ENCODE measurements around the gene FSTL5.

GRCh38 chr4:161403781-161404180 is 760.0 kb downstream of the FSTL5 start:
- TF ChIP-seq, protein P1, sequence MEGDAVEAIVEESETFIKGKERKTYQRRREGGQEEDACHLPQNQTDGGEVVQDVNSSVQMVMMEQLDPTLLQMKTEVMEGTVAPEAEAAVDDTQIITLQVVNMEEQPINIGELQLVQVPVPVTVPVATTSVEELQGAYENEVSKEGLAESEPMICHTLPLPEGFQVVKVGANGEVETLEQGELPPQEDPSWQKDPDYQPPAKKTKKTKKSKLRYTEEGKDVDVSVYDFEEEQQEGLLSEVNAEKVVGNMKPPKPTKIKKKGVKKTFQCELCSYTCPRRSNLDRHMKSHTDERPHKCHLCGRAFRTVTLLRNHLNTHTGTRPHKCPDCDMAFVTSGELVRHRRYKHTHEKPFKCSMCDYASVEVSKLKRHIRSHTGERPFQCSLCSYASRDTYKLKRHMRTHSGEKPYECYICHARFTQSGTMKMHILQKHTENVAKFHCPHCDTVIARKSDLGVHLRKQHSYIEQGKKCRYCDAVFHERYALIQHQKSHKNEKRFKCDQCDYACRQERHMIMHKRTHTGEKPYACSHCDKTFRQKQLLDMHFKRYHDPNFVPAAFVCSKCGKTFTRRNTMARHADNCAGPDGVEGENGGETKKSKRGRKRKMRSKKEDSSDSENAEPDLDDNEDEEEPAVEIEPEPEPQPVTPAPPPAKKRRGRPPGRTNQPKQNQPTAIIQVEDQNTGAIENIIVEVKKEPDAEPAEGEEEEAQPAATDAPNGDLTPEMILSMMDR (IDR thresholded peaks at IDR 0.05; ENCODE audit: extremely low read depth in 1 of 2, insufficient read depth in 1 of 2, low read depth in 1 of 2, low read length in 2 of 2) = no peak
- no peak for TF ChIP-seq POLR2A (IDR thresholded peaks at IDR 0.05; ENCODE audit: low read depth, low read length)
- no peak for TF ChIP-seq EZH2 (IDR thresholded peaks at IDR 0.05; ENCODE audit: borderline replicate concordance, low read depth, low read length, severe bottlenecking)
- no peak for TF ChIP-seq FOS (IDR thresholded peaks at IDR 0.05; ENCODE audit: borderline replicate concordance, insufficient read depth, low read length)
- TF ChIP-seq GATA2 (IDR thresholded peaks at IDR 0.05; ENCODE audit: insufficient read depth, insufficient read length, low read depth, low read length) = no peak
- no peak for TF ChIP-seq JUN (IDR thresholded peaks at IDR 0.05; ENCODE audit: borderline replicate concordance, insufficient read depth, insufficient read length, low read depth)
- no peak for TF ChIP-seq POLR2AphosphoS5 (IDR thresholded peaks at IDR 0.05; ENCODE audit: insufficient read depth, low read depth, low read length)
- no peak for TF ChIP-seq MAX (IDR thresholded peaks at IDR 0.05; ENCODE audit: insufficient read depth, insufficient read length)

All from endothelial cell of umbilical vein (primary cell).